SK-N-SH (cell line): ENCODE measurements around the gene FHIP2A. TPM values are rescaled to one million over a fixed set of nuclear protein-coding genes. Genes with fewer than 3 reads are reported as not detected.

Source experiments
- CTCF ChIA-PET: fragments of 300-600, 350-600 bp; formaldehyde crosslinking; extraction: SDS; loops from one replicate; lab custom pipeline; 2021; lab: Yijun Ruan, JAX
- POLR2A ChIA-PET: fragments of 350-600 bp; sonication (Branson Sonifier 250); formaldehyde crosslinking; extraction: SDS; loops from one replicate; lab custom pipeline; 2020; ENCODE audit warnings: antibody characterized with exemption, inconsistent platforms; lab: Yijun Ruan, JAX
- DNase-seq: peaks from one replicate; pipeline ENCODE4 v3.0.0; 2012
- H2AFZ ChIP-seq: fragments of 200-600 bp; sonication (generic); 2 replicates; pipeline ENCODE4 v1.8.1; 2016; ENCODE audit warnings: antibody characterized with exemption, mild to moderate bottlenecking, low read depth
- H3F3A ChIP-seq: fragments of 200-600 bp; sonication (generic); replicated peaks from 2 replicates; pipeline ENCODE3; 2016; ENCODE audit warnings: antibody characterized with exemption, mild to moderate bottlenecking; ENCODE audit not compliant: insufficient read depth
- H3K27ac ChIP-seq, 2 experiments: fragments of 200-500 bp in 1 of 2; fragments of 200-600 bp in 1 of 2; sonication (Bioruptor generic) in 1 of 2; sonication (generic), shearing (Covaris generic) in 1 of 2; 2 replicates each; pipeline versions ENCODE4 v1.5.1 to v1.6.1; 2014 to 2016; ENCODE audit warnings: low read depth in 2 of 2, inconsistent platforms in 1 of 2, low read length in 1 of 2, mild to moderate bottlenecking in 1 of 2, mixed read lengths in 1 of 2
- H3K27me3 ChIP-seq: fragments of 200-600 bp; sonication (generic), shearing (Covaris generic); 2 replicates; pipeline ENCODE4 v1.6.1; 2016; ENCODE audit warnings: mixed run types; ENCODE audit not compliant: insufficient read depth
- H3K36me3 ChIP-seq, 2 experiments: fragments of 200-500 bp in 1 of 2; fragments of 200-600 bp in 1 of 2; sonication (Bioruptor generic) in 1 of 2; sonication (generic) in 1 of 2; replicated peaks in 1 of 2; 2 replicates each; pipeline versions ENCODE3 to v1.5.1; 2014 to 2016; ENCODE audit warnings: low read length in 1 of 2, mild to moderate bottlenecking in 1 of 2; ENCODE audit not compliant: insufficient read depth in 2 of 2, control insufficient read depth in 1 of 2
- H3K4me1 ChIP-seq, 2 experiments: fragments of 200-500 bp in 1 of 2; fragments of 200-600 bp in 1 of 2; sonication (Bioruptor generic) in 1 of 2; sonication (generic), shearing (Covaris generic) in 1 of 2; 2 replicates each; pipeline versions ENCODE4 v1.5.1 to v1.6.1; 2014 to 2016; ENCODE audit warnings: low read depth in 1 of 2, low read length in 1 of 2, mixed run types in 1 of 2; ENCODE audit not compliant: insufficient read depth in 2 of 2, control insufficient read depth in 1 of 2
- H3K4me2 ChIP-seq: fragments of 200-600 bp; sonication (generic), shearing (Covaris generic); 2 replicates; pipeline ENCODE4 v1.6.1; 2017; ENCODE audit warnings: mixed run types
- H3K4me3 ChIP-seq, 2 experiments: fragments of 200-500 bp in 1 of 2; fragments of 200-600 bp in 1 of 2; sonication (Bioruptor generic) in 1 of 2; sonication (generic), shearing (Covaris generic) in 1 of 2; 2 replicates each; pipeline versions ENCODE4 v1.5.1 to v1.8.1; 2014 to 2016; ENCODE audit warnings: low read depth in 2 of 2, inconsistent platforms in 1 of 2, low read length in 1 of 2, mild to moderate bottlenecking in 1 of 2, mixed read lengths in 1 of 2, moderate library complexity in 1 of 2
- H3K79me2 ChIP-seq: fragments of 200-600 bp; sonication (generic); 2 replicates; pipeline ENCODE4 v1.8.1; 2017; ENCODE audit warnings: mild to moderate bottlenecking; ENCODE audit not compliant: insufficient read depth
- H3K9ac ChIP-seq: fragments of 200-600 bp; sonication (generic); 2 replicates; pipeline ENCODE4 v1.6.1; 2017; ENCODE audit warnings: mixed run types
- H3K9me2 ChIP-seq: fragments of 200-600 bp; sonication (generic); 2 replicates; pipeline ENCODE4 v1.6.1; 2017; ENCODE audit warnings: mixed run types
- H3K9me3 ChIP-seq: fragments of 200-600 bp; sonication (generic); 2 replicates; pipeline ENCODE4 v1.6.1; 2017; ENCODE audit warnings: mixed run types, mild to moderate bottlenecking, moderate library complexity
- H4K20me1 ChIP-seq: fragments of 200-600 bp; sonication (generic); 2 replicates; pipeline ENCODE4 v1.6.1; 2017; ENCODE audit warnings: mild to moderate bottlenecking, mixed run types; ENCODE audit not compliant: insufficient read depth
- CHD2 ChIP-seq: fragments of 150-350 bp; IDR thresholded peaks from 2 replicates; pipeline ENCODE4 v1.6.1; 2018; ENCODE audit warnings: low read length; ENCODE audit not compliant: partially characterized antibody
- CTCF ChIP-seq: fragments of 200-600 bp; sonication (generic); IDR thresholded peaks from 2 replicates; pipeline ENCODE4 v1.6.1; 2017; ENCODE audit warnings: antibody characterized with exemption, mild to moderate bottlenecking, moderate library complexity
- ELF1 ChIP-seq: IDR thresholded peaks from 2 replicates; pipeline ENCODE4 v1.4.0; 2012
- EZH2phosphoT487 ChIP-seq: fragments of 200-600 bp; sonication (generic); IDR thresholded peaks from 2 replicates; pipeline ENCODE4 v1.6.1; 2017; ENCODE audit warnings: low read depth, mixed run types, mild to moderate bottlenecking, antibody characterized with exemption, moderate library complexity, borderline replicate concordance
- FOSL2 ChIP-seq: IDR thresholded peaks from 2 replicates; pipeline ENCODE4 v1.4.0; 2012; ENCODE audit warnings: low read depth, mild to moderate bottlenecking, moderate library complexity, borderline replicate concordance
- GABPA ChIP-seq: IDR thresholded peaks from 2 replicates; pipeline ENCODE4 v1.4.0; 2012; ENCODE audit warnings: low read depth, mild to moderate bottlenecking
- NRF1 ChIP-seq: IDR thresholded peaks from 2 replicates; pipeline ENCODE4 v1.6.1; 2012; ENCODE audit warnings: low read depth, mild to moderate bottlenecking, low read length
- SIN3A ChIP-seq: IDR thresholded peaks from 2 replicates; pipeline ENCODE4 v1.6.1; 2012; ENCODE audit warnings: low read depth, mild to moderate bottlenecking, low read length, moderate library complexity, borderline replicate concordance
- SMC3 ChIP-seq: IDR thresholded peaks from 2 replicates; pipeline ENCODE4 v1.6.1; 2012; ENCODE audit warnings: low read depth, low read length, improper control_type of control experiment
- TCF12 ChIP-seq: IDR thresholded peaks from 2 replicates; pipeline ENCODE4 v1.4.0; 2012
- ZBTB33 ChIP-seq: IDR thresholded peaks from 2 replicates; pipeline ENCODE4 v1.4.0; 2012; ENCODE audit warnings: low read depth, borderline replicate concordance
- WGBS: methylation state at CpG from one replicate; pipeline ENCODE4 v1.1.6; 2017; ENCODE audit warnings: low lambda C conversion rate; 5-methylcytosine and 5-hydroxymethylcytosine counted together
- polyA plus RNA-seq, 3 experiments: library from polyadenylated mRNA; depleted of rRNA; stranded (reverse); fragments of >200 nt; gene quantifications; 2 replicates each; pipeline ENCODE4 v1.2.3, GENCODE V29; 2012

Gene FHIP2A
- polyA plus RNA-seq, 1 of the 3 experiments (the other 2 are of a cell fraction) = 6.1 TPM

- no peak for TF ChIP-seq CHD2
- TF ChIP-seq ELF1 = no peak
- peak; percentile 79; the same call in 1 of the 2 replicates for TF ChIP-seq ZBTB33
- TF ChIP-seq SIN3A = no peak
- TF ChIP-seq NRF1 = no peak
- TF ChIP-seq TCF12 = peak; percentile 94
- no peak for TF ChIP-seq GABPA
- peak; percentile 95 for TF ChIP-seq FOSL2
- no peak for TF ChIP-seq SMC3
- TF ChIP-seq, all 33 proteins: peak for 15
These were observed 41.6 kb upstream of the FHIP2A start (continued) for GRCh38 chr10:114779803-114780576.

- no peaks in the 10 kb centered on the region for H3K9me3 ChIP-seq
- H3K4me1 ChIP-seq = peaks cover 3 to 15% of the 10 kb centered on the region in 2 experiments; a peak in 3 of 4 replicates
- no peaks in the 10 kb centered on the region for H3K27me3 ChIP-seq
- H3K36me3 ChIP-seq = no peaks in the 10 kb centered on the region
- 94% methylated on average over 2 of the region's 2 CpGs for WGBS
- no peak overlapping the region for H2AFZ ChIP-seq
- peak overlapping the region; percentile 58 to 94; a peak in 3 of 4 replicates for H3K27ac ChIP-seq
- no peak for TF ChIP-seq ZBTB33
- TF ChIP-seq CTCF = peak; percentile 15; the same call in 1 of the 2 replicates
- no peak for TF ChIP-seq EZH2phosphoT487
- H3F3A ChIP-seq = peaks cover 21% of the 10 kb centered on the region
- no peak overlapping the region for H3K4me3 ChIP-seq
- H4K20me1 ChIP-seq = no peaks in the 10 kb centered on the region
- no peak for DNase-seq
- H3K4me2 ChIP-seq = peak overlapping the region; percentile 36; the same call in 1 of the 2 replicates
- POLR2A ChIA-PET = no interaction called here
- H3K9me2 ChIP-seq = no peaks in the 10 kb centered on the region
- CTCF ChIA-PET = interaction anchor here (1.2 kb wide), 1 partner anchor 232 kb away, joined by 3 read pairs; no protein-coding TSS in a partner anchor
- peak overlapping the region; percentile 20; the same call in 1 of the 2 replicates for H3K9ac ChIP-seq
- no peaks in the 10 kb centered on the region for H3K79me2 ChIP-seq
These were observed 40.9 kb upstream of the FHIP2A start for GRCh38 chr10:114780577-114781184.
